ENCODE results near the gene CISD3.

CISD3 gene

DNA sequence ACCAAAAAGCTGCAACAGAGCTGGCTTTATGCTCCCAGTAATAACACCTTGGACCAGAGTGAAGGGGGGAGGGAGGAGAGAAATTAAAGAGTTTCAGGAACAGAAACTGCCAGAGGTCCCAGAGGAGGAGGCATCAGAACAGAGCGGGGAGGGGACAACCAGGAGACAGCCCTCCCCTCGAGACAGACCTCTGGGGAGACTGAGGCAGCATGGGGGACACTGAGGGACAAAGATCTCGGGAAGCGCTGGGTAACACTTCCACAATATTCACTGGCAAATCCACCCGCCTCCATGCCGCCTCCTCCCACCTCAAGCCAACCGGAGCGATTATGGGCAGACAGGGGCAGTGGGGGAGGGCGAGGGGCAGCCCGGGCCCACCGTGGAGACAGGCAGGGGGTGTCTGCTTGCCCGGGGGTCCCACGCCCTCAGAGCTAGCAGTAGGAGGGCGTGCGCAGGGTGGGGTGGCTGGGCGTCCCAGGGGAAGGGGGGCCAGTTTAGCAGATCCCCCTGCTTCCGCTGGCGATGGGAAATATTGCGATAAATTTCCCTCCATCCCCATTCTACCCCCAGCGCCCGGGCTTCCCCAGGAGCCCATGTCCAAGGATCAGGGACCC is 16.8 kb downstream of the CISD3 start:
- DNase-seq, result no peak

GRCh38 chr17:38747463-38748148 is 17.5 kb downstream of the CISD3 start:
- DNase-seq, result no peak

GRCh38 chr17:38748149-38748891 is 18.2 kb downstream of the CISD3 start, which contains the start of gene PCGF2:
Gene PCGF2 (minus strand): TSS chr17:38748336. CDS start chr17:38740402, 7,934 bp downstream.
- no peak for DNase-seq

DNA sequence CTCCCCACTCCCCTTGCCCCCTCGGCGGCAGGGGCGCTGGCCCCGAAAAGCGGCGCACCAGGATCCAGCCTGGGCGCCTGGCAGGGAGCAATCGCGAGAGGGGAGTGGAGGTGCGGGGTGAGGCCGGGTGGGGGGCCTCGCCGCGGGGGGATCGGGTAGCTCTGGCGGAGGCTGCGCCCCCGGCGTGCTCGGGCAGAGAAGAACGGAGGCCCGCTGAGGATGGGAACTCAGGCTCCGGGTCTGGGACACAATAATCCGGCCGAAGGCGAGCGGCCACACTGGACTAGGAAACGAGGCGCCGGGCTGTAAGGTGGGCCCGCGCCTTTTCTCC is 18.7 kb downstream of the CISD3 start:
- DNase-seq, result no peak

- no peak for DNase-seq
Measured at GRCh38 chr17:38749223-38750043, 19.3 kb downstream of the CISD3 start.

GRCh38 chr17:38750044-38750311 is 19.8 kb downstream of the CISD3 start:
- DNase-seq, result no peak

DNA sequence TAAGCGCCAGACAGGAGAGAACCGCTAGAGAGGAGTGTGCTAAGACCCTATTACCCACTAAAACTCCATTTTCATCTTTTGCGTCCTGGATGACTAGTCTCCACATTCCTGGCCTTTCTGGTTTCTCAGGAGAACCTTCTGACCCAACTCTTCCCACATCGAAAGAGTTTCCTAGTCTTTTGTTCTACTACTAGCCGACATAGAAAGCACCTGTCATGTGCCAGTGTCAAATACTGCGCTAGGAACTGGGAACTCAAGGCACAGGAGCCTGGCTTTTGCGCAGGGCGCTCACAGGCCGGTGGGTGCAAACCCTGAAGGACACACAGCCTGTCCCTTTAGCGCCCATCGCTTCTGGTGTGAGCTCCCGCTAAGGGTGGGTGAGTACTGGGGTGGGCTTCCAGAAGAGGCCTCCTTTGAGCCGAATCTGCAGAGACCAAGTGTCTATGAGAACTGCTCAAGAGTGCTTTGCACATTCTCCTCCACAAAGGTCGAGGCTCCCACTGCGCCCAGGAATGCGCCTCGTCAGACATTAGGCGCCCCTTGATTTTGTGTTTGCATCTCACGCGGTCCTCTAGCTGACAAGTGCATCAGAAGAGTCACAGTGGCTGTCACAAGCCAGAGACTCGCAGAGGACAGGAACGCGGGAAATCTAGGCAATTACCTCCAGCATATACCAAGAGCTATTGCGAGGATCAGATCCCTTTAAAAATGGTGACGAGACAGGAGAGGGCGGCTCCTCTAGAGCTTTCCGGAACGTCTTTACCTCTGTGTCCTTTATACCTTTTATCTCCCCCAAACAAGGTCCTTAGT is 20.4 kb downstream of the CISD3 start:
- DNase-seq, result no peak

GRCh38 chr17:38751144-38751807 is 21.1 kb downstream of the CISD3 start:
- DNase-seq, result no peak

DNA sequence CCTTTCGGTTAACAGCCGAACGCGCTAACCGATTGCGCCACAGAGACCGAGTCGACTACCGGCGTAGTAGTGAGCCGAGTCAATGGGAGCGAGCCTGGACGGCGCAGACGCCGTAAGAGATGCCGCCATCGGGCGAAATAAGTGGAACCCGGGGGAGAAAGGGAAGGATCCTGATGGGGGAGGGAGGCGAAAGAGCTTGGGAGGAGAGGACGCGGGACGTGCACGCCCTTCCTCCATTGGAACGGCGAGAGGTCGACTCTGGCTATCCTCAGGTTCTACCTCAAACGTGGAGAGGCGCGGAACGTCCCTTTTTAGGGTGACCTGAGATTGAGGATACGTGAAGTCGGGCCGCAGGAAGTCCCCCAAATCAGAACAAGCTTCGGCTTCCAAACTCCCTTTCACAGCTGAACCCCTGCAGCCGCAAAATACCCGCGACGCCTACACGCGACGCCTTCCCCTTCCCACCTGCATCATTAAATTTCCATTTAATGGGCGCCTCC is 21.7 kb downstream of the CISD3 start:
- DNase-seq, result peak; percentile 74

DNA sequence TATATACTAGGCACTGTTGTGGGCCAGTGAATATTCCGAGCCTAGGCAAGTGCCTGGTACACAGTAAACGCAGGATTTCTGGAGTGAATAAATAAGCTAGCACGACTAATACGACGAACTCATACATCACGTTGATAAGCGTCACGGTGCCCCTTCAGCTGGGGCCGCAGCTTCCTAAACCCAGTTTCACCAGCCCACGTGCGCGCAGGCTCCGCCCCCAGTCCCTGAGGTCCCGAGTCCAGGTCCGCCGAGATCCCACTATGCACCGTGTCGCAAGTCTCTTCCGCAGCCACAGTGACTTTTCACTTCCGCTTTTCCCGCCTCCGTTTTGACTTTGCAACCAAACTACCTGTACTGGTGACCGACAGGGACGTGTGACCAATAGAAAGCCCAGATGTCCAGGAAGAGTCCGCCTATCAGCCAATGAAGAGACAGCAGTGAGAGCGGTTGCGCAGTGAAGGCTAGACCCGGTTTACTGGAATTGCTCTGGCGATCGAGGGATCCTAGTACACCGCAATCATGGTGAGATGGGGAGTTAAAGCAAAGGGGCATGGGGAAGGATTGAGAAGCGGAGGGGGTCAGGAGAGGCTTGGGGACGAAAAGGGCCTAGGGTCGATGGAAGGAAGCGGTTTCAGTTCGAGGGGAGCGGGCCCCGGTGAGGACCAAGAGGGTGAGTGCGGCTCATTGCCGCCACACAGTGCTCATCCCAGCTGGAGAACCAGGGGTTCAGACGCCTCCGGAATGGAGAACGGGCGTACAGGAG is 22.3 kb downstream of the CISD3 start, which contains the start of gene PSMB3:
PSMB3 (plus strand) TSS at position 434 of the 763 bp plus-strand sequence; CDS start at position 520, 86 bp downstream.
- DNase-seq, result peak; percentile 93

DNA sequence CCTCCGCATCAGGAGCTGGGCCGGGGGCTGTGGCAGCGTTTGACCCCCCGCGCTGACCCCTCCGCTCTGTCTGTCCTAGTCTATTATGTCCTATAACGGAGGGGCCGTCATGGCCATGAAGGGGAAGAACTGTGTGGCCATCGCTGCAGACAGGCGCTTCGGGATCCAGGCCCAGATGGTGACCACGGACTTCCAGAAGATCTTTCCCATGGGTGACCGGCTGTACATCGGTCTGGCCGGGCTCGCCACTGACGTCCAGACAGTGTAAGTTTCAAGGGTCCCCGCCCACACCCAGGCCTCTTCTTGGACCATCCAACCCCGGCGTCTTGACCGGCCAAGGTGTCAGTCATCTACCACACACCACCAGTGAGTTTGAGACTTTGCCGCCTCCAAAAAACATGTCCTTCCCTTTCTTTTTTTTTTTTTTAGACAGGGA is 22.9 kb downstream of the CISD3 start:
- DNase-seq, result no peak

DNA sequence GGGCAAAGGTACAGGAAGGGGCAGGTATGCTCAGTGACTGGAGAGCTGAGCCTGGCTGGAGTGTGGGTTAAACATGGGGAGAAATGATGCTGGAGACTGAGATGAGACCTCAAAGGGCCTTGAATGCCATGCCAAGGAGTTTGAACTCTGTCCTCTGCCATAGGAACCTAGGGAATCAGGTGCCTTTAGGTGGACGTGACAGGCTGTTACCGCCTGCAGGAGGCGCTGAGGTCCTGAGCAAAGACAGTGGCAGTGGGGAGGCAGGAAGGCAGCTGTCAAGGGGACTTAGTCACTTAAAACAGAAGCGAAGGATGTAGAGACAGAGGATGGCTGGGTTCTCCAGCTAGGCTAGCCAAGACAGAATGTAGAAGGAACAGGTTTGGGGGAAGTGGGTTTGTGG is 31.5 kb downstream of the CISD3 start:
- no peak for DNase-seq

GRCh38 chr17:38762231-38762630 is 32.1 kb downstream of the CISD3 start:
- no peak for DNase-seq

- no peak for DNase-seq
Measured at GRCh38 chr17:38766341-38766740, 36.2 kb downstream of the CISD3 start.

DNA sequence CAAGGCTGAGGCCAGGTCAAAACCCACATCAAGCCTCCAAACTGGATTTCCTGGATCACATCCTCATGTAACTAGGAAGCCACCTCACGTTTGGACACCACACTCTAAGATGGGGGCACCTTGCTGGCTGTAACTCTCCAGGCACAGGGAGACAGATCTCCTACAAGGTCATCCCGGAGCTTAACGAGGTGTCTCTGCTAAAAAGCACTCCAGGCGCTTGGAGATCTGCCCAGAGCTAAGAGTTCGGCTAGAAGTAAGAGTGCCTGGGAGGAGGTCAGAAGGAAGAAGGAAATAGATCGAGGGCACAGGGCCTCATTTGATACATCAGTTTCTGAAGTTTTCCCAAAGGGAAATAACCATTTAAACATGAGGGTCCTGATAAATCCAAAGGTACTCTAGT is 38.3 kb downstream of the CISD3 start:
- DNase-seq, result no peak

- no peak for DNase-seq
Measured at GRCh38 chr17:38773258-38773657, 43.1 kb downstream of the CISD3 start.

DNA sequence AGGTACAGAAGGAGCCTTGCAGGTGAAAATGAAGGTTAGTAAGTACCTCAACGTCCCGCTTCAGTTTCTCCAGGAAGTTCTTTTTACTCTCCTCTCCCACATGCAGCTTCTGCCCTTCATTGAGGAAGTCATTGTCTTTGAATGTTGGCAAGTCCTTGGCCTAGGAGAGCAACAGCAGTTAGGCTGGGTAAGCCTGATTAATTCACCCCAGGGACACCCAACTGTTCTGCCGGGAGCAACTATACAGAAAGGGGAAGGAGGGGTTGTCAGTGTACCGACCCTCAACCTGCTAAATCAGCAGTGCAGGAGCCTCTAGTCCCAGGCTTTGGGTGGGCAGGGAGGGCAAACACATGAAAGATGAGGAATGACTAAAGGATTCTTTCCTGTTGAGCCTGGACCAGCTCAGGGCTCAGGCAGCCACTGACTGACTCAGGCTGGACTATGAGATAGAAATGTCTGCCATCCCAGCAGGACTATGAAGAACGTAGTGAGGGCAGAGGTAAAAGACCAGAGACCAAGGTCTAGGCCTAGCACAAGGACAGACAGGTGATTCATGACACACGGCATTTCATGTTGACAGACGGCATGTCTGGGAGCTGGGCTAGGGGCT is 47.6 kb downstream of the CISD3 start:
- DNase-seq, result no peak

DNA sequence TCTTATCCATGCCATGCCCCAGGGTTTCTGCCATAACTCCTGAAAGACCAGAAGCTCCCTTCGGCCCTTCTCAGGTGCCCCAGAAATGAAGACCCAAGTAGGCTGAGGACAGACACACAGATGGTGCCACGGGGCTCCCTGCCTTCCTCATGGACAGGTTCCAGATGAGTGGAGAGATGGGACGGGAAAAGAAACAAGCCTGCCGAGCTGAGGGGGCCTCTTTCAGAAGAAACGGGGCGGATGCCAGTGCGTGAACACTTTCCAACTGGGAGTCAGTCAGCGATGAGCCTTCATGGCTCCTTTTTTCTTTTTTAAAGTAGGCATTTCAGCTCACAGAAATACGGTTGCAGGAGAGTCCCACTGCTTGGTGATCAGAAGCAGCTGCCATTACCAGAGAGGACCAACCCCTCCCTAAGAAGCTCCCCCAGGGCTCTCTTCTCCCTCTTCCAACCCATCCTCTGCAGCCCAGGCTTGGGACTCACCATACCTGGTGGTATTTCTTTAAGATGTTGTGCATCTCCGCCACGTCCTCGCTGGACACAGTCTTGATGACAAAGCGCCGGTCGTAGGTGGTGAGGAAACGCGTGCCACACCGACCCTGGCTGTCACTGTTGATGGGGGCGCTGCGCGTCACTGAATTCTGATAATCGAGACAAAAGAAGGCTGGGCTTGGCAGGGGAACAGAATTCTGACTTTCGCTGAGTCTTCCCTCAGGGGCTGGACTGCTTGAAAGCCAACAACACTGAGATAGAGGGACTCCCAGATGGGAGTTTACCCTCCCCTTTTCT is 50.0 kb downstream of the CISD3 start:
- no peak for DNase-seq

GRCh38 chr17:38783227-38783626 is 53.1 kb downstream of the CISD3 start:
- DNase-seq, result no peak
